A549 (cell line): Measurements from ENCODE around the gene CYB561D2. TPM values are rescaled to one million over a fixed set of nuclear protein-coding genes. Genes with fewer than 3 reads are reported as not detected.

Experiments used
- ATAC-seq, 2 experiments: fragments of 200-7000 bp in 1 of 2; fragments of >200 bp in 1 of 2; cut with Nextera tagmentation in 1 of 2; cut with Tn5 transposase in 1 of 2; 3 replicates each; pipeline versions ENCODE4 v1.8.0 to v1.9.1; 2018 to 2020; ENCODE audit warnings: mild to moderate bottlenecking in 1 of 2, moderate library complexity in 1 of 2
- CTCF ChIA-PET: fragments of 300-600 bp; sonication (Branson Sonifier 250); formaldehyde crosslinking; extraction: SDS; loops from one replicate; lab custom pipeline; 2021; ENCODE audit warnings: antibody characterized with exemption, inconsistent platforms; lab: Yijun Ruan, JAX
- POLR2A ChIA-PET: fragments of 350-600 bp; formaldehyde crosslinking; extraction: SDS; loops from one replicate; lab custom pipeline; 2021; ENCODE audit warnings: antibody characterized with exemption, inconsistent platforms; lab: Yijun Ruan, JAX
- DNase-seq, 2 experiments: peaks; one replicate each; pipeline versions ENCODE4 v3.0.0 to v3.0.0-alpha.2; 2011 to 2016; ENCODE audit warnings: low read depth in 1 of 2, low spot score in 1 of 2
- FAIRE-seq: peaks from 2 replicates; lab custom pipeline; 2011; peaks lifted over from hg19 to GRCh38; lab: Jason Lieb, UNC
- H3K27ac ChIP-seq, 2 experiments: fragments of >200 bp; sonication (Bioruptor Twin); formaldehyde crosslinking; 3 replicates each; pipeline ENCODE4 v1.5.1; 2016 to 2017
- H3K4me1 ChIP-seq: fragments of >200 bp; sonication (Bioruptor Twin); formaldehyde crosslinking; 3 replicates; pipeline ENCODE4 v1.6.1; 2016
- H3K4me2 ChIP-seq: fragments of >200 bp; sonication (Bioruptor Twin); formaldehyde crosslinking; 3 replicates; pipeline ENCODE4 v1.6.1; 2016
- H3K4me3 ChIP-seq: fragments of >200 bp; sonication (Bioruptor Twin); formaldehyde crosslinking; 3 replicates; pipeline ENCODE4 v1.5.1; 2016
- H3K9me3 ChIP-seq: fragments of >200 bp; sonication (Bioruptor Twin); formaldehyde crosslinking; 3 replicates; pipeline ENCODE4 v1.6.1; 2016
- BHLHE40 ChIP-seq: IDR thresholded peaks from 2 replicates; pipeline ENCODE4 v1.6.1; 2012; ENCODE audit warnings: low read depth, low read length, inconsistent platforms
- CBX2 ChIP-seq: fragments of 200-600 bp; sonication (generic); IDR thresholded peaks from 2 replicates; pipeline ENCODE4 v1.6.1; 2016; ENCODE audit warnings: low read depth, mild to moderate bottlenecking, borderline replicate concordance
- CBX8 ChIP-seq: fragments of 200-600 bp; sonication (generic); IDR thresholded peaks from 2 replicates; pipeline ENCODE4 v1.6.1; 2016
- CEBPB ChIP-seq, 2 experiments: fragments of >200 bp in 1 of 2; sonication (Bioruptor Twin) in 1 of 2; formaldehyde crosslinking in 1 of 2; IDR thresholded peaks; 2 replicates each; pipeline ENCODE4 v1.6.1; 2012 to 2016
- CHD2 ChIP-seq: fragments of 150-350 bp; IDR thresholded peaks from 2 replicates; pipeline ENCODE4 v1.6.1; 2014; ENCODE audit warnings: low read length; ENCODE audit not compliant: partially characterized antibody
- EHMT2 ChIP-seq: fragments of 200-600 bp; sonication (generic); IDR thresholded peaks from 2 replicates; pipeline ENCODE4 v1.6.1; 2016; ENCODE audit warnings: antibody characterized with exemption, low read depth, mild to moderate bottlenecking, moderate library complexity
- FOXS1 ChIP-seq: fragments of 250-450 bp; sonication (Bioruptor Pico); IDR thresholded peaks from 2 replicates; pipeline ENCODE4 v1.5.0; 2020; ENCODE audit warnings: mild to moderate bottlenecking, moderate library complexity
- GATA3 ChIP-seq: IDR thresholded peaks from 2 replicates; pipeline ENCODE4 v1.6.1; 2012; ENCODE audit warnings: borderline replicate concordance
- HOXA7 ChIP-seq: fragments of 250-450 bp; sonication (Bioruptor Pico); IDR thresholded peaks from 2 replicates; pipeline ENCODE4 v1.5.0; 2020; ENCODE audit warnings: mild to moderate bottlenecking, moderate library complexity
- NFE2L2 ChIP-seq: fragments of 150-350 bp; conservative IDR thresholded peaks from 2 replicates; pipeline ENCODE4 v1.6.1; 2014; ENCODE audit warnings: low read length
- NPAS2 ChIP-seq: fragments of 250-450 bp; sonication (Bioruptor Pico); IDR thresholded peaks from 2 replicates; pipeline ENCODE4 v1.8.0; 2022; ENCODE audit warnings: mild to moderate bottlenecking, moderate library complexity, borderline replicate concordance
- NR3C1 ChIP-seq: fragments of >200 bp; sonication (Bioruptor Twin); formaldehyde crosslinking; IDR thresholded peaks from 3 replicates; pipeline ENCODE4 v1.6.1; 2017
- POLR2AphosphoS2 ChIP-seq: conservative IDR thresholded peaks from 2 replicates; pipeline ENCODE4 v1.6.1; 2012; ENCODE audit warnings: low read length, improper control_type of control experiment, inconsistent platforms
- SMC3 ChIP-seq: fragments of >200 bp; sonication (Bioruptor Twin); formaldehyde crosslinking; IDR thresholded peaks from 3 replicates; pipeline ENCODE4 v1.6.1; 2018; ENCODE audit warnings: inconsistent platforms
- SREBF2 ChIP-seq: fragments of 450-650 bp; IDR thresholded peaks from 2 replicates; pipeline ENCODE4 v1.6.1; 2014; ENCODE audit warnings: mild to moderate bottlenecking, moderate library complexity
- TFCP2L1 ChIP-seq: fragments of 250-450 bp; sonication (Bioruptor Pico); IDR thresholded peaks from 2 replicates; pipeline ENCODE4 v1.5.0; 2021; ENCODE audit warnings: mild to moderate bottlenecking
- ZNF302 ChIP-seq: fragments of 250-450 bp; sonication (Bioruptor Pico); IDR thresholded peaks from 2 replicates; pipeline ENCODE4 v1.9.0; 2021; ENCODE audit warnings: inconsistent platforms, mild to moderate bottlenecking, moderate library complexity
- WGBS: methylation state at CpG from one replicate; pipeline ENCODE4 v1.1.6; 2017; ENCODE audit errors: missing lambda C conversion rate; 5-methylcytosine and 5-hydroxymethylcytosine counted together
- polyA plus RNA-seq, 4 experiments: library from polyadenylated mRNA; depleted of rRNA in 3 of 4; stranded (reverse); fragments of >200 nt; fragmentation: RNase III in 1 of 4; extraction: RNeasy Plus Mini Kit Qiagen cat#74134 plus additional on column Dnase treatment in 1 of 4; gene quantifications; 2 replicates in 3 of 4; 3 replicates in 1 of 4; pipeline ENCODE4 v1.2.3, GENCODE V29; 2011 to 2017
- TF ChIP-seq, protein P1 (sequence below): fragments of 450-650 bp; IDR thresholded peaks from 2 replicates; pipeline ENCODE4 v1.6.1; 2014; ENCODE audit warnings: antibody characterized with exemption
- TF ChIP-seq, protein P2 (sequence below): IDR thresholded peaks from 2 replicates; pipeline ENCODE4 v1.6.1; 2012
- TF ChIP-seq, protein P3 (sequence below): fragments of 150-350 bp; IDR thresholded peaks from 2 replicates; pipeline ENCODE4 v1.6.1; 2014; ENCODE audit warnings: low read depth, mild to moderate bottlenecking, low read length
- TF ChIP-seq, protein P4 (sequence below): fragments of 250-450 bp; sonication (Bioruptor Pico); IDR thresholded peaks from 2 replicates; pipeline ENCODE4 v1.5.0; 2020; ENCODE audit warnings: low read depth, mild to moderate bottlenecking, moderate library complexity
- TF ChIP-seq, protein P5 (sequence below): fragments of >200 bp; sonication (Bioruptor Twin); formaldehyde crosslinking; IDR thresholded peaks from 3 replicates; pipeline ENCODE4 v1.5.1; 2016
- TF ChIP-seq, protein P6 (sequence below): fragments of >200 bp; sonication (Bioruptor Twin); formaldehyde crosslinking; IDR thresholded peaks from 2 replicates; pipeline ENCODE4 v1.6.1; 2016

The CYB561D2 gene
- polyA plus RNA-seq, 2 of the 4 experiments (the other 2 are of a cell fraction): 14.4 to 17.7 TPM

DNA sequence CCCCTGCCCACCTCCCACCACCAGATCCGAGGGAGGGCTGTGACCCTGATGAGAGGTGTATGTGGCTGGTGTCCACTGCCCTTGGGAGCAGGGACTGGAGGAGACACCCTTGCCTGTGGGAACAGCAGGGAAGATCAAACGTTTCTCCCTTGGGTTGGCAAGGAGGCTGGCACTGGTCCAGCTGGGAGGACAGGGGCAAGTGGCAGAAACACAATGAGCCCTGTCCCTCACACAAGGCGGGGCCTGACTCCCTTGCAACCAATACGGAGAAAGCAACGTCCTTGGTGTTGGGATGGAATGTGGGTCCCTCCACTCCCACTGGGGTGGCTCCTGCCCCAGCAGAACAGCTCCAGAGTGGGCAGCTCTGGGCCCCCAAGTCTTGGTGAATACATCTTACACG, 33.4 kb upstream of the CYB561D2 start:
- H3K27ac ChIP-seq: peak overlapping the region; percentile 39 to 78; a peak in 4 of 6 replicates
- FAIRE-seq: no peak
- no peak for ATAC-seq
- DNase-seq: no peak
- no peak for TF ChIP-seq FOXS1 (CRISPR knock-in tag)
- CTCF ChIA-PET: interaction anchor here (2.3 kb wide), 1 partner anchor 11 kb away, joined by 8 read pairs; the partner anchor contains the start of gene TUSC2
- H3K9me3 ChIP-seq: no peaks in the 10 kb centered on the region
- POLR2A ChIA-PET: interaction anchor here (1.3 kb wide), 1 partner anchor 20 kb away, joined by 4 read pairs; no protein-coding TSS in a partner anchor
- 56% methylated on average over 5 of the region's 6 CpGs for WGBS
- no peak overlapping the region for H3K4me3 ChIP-seq
- peak overlapping the region; percentile 66 for H3K4me2 ChIP-seq
- peaks cover 31% of the 10 kb centered on the region for H3K4me1 ChIP-seq

DNA sequence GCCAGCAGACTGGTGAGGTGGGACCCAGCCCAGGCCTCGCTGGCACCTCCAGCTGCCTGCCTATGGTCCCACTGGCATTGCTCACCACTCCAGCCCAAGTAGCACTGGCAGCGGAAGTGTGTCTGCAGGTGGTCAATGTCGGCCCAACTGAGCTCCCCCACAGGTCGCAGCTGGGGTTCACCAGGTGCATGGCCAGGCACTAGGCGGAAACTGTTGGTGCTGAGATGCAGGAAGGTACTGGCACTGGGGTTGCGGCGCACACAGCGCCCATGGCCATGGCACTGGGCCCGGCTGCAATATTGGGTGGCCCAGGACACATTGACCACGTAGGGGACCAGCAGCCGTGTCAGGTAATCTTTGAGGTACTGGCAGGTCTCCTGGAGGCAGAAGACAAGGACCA, 32.5 kb upstream of the CYB561D2 start:
- TF ChIP-seq, protein P1, sequence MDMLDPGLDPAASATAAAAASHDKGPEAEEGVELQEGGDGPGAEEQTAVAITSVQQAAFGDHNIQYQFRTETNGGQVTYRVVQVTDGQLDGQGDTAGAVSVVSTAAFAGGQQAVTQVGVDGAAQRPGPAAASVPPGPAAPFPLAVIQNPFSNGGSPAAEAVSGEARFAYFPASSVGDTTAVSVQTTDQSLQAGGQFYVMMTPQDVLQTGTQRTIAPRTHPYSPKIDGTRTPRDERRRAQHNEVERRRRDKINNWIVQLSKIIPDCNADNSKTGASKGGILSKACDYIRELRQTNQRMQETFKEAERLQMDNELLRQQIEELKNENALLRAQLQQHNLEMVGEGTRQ: no peak
- TF ChIP-seq NFE2L2 (no peak), NPAS2 (CRISPR knock-in tag) (no peak), SREBF2 (no peak), ZNF302 (no peak), CBX8 (no peak), SMC3 (no peak), CHD2 (no peak), BHLHE40 (no peak), NR3C1 (no peak), TFCP2L1 (CRISPR knock-in tag) (no peak)
- TF ChIP-seq, protein P2, sequence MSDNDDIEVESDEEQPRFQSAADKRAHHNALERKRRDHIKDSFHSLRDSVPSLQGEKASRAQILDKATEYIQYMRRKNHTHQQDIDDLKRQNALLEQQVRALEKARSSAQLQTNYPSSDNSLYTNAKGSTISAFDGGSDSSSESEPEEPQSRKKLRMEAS: no peak
- TF ChIP-seq, protein P3, sequence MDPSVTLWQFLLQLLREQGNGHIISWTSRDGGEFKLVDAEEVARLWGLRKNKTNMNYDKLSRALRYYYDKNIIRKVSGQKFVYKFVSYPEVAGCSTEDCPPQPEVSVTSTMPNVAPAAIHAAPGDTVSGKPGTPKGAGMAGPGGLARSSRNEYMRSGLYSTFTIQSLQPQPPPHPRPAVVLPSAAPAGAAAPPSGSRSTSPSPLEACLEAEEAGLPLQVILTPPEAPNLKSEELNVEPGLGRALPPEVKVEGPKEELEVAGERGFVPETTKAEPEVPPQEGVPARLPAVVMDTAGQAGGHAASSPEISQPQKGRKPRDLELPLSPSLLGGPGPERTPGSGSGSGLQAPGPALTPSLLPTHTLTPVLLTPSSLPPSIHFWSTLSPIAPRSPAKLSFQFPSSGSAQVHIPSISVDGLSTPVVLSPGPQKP: no peak
- TF ChIP-seq, protein P4, sequence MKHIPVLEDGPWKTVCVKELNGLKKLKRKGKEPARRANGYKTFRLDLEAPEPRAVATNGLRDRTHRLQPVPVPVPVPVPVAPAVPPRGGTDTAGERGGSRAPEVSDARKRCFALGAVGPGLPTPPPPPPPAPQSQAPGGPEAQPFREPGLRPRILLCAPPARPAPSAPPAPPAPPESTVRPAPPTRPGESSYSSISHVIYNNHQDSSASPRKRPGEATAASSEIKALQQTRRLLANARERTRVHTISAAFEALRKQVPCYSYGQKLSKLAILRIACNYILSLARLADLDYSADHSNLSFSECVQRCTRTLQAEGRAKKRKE (CRISPR knock-in tag): no peak
- TF ChIP-seq, protein P5, sequence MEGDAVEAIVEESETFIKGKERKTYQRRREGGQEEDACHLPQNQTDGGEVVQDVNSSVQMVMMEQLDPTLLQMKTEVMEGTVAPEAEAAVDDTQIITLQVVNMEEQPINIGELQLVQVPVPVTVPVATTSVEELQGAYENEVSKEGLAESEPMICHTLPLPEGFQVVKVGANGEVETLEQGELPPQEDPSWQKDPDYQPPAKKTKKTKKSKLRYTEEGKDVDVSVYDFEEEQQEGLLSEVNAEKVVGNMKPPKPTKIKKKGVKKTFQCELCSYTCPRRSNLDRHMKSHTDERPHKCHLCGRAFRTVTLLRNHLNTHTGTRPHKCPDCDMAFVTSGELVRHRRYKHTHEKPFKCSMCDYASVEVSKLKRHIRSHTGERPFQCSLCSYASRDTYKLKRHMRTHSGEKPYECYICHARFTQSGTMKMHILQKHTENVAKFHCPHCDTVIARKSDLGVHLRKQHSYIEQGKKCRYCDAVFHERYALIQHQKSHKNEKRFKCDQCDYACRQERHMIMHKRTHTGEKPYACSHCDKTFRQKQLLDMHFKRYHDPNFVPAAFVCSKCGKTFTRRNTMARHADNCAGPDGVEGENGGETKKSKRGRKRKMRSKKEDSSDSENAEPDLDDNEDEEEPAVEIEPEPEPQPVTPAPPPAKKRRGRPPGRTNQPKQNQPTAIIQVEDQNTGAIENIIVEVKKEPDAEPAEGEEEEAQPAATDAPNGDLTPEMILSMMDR: no peak
- Histone ChIP-seq H3K4me2 (no peak overlapping the region; the same call in 2 of the 3 replicates), H3K9me3 (no peaks in the 10 kb centered on the region), H3K4me1 (peaks cover 31% of the 10 kb centered on the region), H3K4me3 (no peak overlapping the region), H3K27ac (no peak overlapping the region; a peak in 1 of 6 replicates)
- DNase-seq (no peak), FAIRE-seq (no peak), ATAC-seq (no peak)
- ChIA-PET CTCF (interaction anchor here (0.8 to 5.0 kb wide), 5 partner anchors 10 to 92 kb away, joined by 3 to 21 read pairs (median 5); partner anchors contain the start of genes HYAL3, IFRD2, NAA80 and TUSC2), POLR2A (no interaction called here)
- 89% methylated on average over 5 of the region's 11 CpGs for WGBS

DNA sequence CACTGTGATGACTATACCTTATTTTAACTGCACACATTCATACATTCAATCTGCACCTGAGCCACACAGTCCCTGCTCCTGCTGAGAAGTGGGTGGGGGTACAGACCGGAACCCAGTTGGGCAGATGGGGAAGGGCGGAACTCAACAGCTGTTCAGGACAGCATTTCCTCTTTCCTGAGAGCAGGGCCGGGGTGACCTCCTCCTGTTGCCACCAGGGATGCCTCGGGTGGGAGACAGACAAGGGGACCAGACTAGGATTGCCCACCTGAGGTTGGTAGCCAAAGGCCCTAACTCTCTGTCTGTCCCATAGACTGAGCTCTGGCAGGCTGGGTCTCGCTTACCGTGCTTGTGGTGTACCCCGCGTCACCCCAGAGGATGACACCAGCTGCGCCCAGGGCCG, 32.0 kb upstream of the CYB561D2 start:
- Histone ChIP-seq H3K9me3 (no peaks in the 10 kb centered on the region), H3K4me1 (peaks cover 31% of the 10 kb centered on the region), H3K4me2 (no peak overlapping the region), H3K27ac (no peak overlapping the region), H3K4me3 (no peak overlapping the region)
- FAIRE-seq (no peak), ATAC-seq (no peak), DNase-seq (no peak)
- 97% methylated on average over 7 of the region's 10 CpGs for WGBS
- CTCF ChIA-PET: interaction anchor here (0.8 to 5.0 kb wide), 5 partner anchors 9 to 92 kb away, joined by 3 to 21 read pairs (median 5); partner anchors contain the start of genes HYAL3, IFRD2, NAA80 and TUSC2
- POLR2A ChIA-PET: no interaction called here
- TF ChIP-seq ZNF302 (no peak), NR3C1 (no peak), FOXS1 (CRISPR knock-in tag) (no peak), CBX2 (no peak), POLR2AphosphoS2 (no peak), HOXA7 (CRISPR knock-in tag) (no peak), GATA3 (no peak), TFCP2L1 (CRISPR knock-in tag) (no peak), NPAS2 (CRISPR knock-in tag) (no peak), CBX8 (no peak), EHMT2 (no peak), CEBPB (IDR thresholded peaks at IDR 0.05) (no peak)
- TF ChIP-seq, protein P6, sequence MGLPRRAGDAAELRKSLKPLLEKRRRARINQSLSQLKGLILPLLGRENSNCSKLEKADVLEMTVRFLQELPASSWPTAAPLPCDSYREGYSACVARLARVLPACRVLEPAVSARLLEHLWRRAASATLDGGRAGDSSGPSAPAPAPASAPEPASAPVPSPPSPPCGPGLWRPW: no peak
- TF ChIP-seq, protein P3: no peak
